ENCODE results near the gene DPP9.
A peak's percentile ranks its signal among the peaks of the same experiment; 100 is the strongest.
"Not testable (repeated sequence)": the region's sequence is repeated elsewhere in the genome, so short reads cannot be mapped to it uniquely, and the experiment has no call there.

Gene DPP9

DNA sequence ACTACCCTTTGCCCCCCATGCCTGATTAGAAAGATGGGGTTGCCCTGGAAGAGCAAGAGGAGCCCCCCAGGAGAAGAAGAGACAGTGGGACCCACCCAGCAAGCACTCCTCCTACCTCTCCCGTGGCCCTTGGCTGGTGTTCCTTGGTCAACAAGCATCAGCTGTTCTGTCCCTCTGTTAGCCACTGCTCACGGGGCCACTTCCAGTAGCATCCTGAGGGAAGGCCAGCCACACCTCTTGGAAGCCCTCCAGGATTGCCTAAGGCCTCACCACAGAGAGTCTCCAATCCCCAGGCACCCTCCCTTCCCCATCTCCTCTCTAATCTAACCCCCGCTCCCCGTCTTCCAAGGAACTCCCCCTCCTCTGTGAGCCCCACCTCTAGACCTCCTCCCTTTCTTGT is 15.1 kb upstream of the DPP9 start:
- no peak for DNase-seq

DNA sequence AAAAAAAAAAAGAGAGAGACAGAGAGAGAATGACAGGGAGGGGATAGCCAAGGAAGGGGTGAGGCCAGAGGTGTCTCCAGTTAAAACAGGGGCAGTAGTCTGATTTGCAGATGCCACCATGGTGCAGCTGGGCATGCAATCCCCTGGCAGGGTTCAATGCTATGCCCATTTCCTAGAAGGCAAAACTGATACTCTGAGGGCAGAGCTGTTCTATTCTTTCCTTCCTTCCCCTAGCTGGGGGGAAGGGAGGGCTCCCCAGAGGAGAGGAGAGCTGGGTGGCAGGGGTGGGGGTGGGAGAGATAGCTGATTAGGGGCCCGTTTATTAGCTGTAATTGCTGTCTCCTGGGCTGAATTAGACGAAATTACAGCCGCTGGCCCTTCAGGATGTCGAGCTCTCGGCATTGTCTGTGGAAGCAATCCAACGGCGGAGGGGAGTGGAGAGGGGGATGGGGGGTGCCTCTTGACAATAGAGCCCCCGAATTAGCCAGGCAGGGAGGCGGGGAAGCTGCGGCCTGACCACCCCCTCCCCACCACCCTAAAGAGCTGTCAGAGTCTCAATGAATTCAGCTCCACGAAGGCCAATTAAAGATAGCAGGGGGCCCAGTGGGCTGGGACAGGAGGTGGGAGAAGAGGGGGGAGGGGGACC is 14.4 kb upstream of the DPP9 start:
- DNase-seq: peak; percentile 47

DNA sequence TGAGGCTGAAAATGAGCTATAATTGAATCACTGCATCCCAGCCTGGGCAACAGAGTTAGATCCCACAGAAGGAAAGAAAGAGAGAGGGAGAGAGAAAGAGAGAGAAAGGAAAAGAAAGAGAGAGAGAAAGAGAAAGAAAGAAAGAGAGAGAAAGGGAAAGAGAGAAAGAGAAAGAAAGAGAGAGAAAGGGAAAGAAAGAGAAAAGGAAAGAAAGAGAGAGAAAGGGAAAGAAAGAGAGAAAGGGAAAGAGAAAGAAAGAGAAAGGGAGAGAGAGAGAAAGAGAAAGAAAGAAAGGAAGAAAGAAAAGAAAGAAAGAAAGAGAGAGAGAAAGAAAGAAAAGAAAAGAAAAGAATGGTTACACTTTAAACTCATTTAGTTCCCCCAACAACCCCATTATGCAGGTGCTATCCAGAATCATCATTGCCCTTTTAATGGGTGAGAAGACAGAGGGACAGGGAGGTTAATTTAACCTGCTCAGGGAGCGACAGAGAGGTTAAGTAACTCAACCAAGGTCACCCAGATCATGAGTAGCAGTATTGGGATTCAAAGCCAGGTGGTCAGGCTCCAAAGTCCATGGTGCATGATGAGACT is 10.2 kb upstream of the DPP9 start:
- DNase-seq: no peak

DNA sequence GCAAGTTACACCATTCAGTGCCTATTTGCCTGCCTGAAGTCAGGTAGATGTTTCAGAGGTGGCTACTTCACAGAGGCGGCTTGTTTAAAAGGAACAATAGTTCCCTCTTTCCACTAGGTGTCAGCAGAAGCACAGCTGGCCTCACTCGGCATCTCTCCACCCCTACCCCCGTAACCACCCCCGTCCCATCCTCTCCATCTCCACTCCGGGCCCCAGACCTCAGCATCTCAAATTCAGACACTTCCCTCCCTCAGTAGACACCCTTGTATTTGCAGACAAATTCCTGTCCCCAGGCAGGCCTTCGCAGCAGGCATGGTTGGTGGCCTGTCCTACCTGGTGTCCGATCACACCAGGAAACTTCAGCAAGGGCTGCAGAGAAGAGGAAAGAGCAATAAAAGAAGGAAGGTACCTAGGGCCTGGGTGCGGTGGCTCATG is 9.1 kb upstream of the DPP9 start:
- peak; percentile 54 for DNase-seq

DNA sequence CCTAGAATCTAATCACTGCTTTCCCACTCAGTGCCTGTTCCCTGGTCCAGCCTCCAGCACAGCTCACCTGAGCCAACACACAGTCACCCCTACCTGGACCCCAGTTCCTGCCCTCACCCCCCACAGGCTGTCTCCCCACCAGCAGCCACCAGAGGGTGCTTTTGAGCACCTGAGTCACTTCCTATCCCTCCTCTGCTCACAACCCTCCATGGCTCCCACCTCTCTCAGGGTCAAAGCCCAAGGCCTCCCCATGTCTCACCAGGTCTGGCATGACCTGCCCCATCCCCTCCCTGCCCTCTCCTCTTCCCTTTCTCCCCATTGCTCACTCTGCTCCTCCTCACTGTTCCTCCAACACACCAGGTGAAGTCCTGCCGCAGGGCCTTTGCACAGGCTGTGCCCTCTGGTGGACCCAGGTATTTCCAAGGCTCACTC is 7.1 kb upstream of the DPP9 start:
- DNase-seq: no peak

DNA sequence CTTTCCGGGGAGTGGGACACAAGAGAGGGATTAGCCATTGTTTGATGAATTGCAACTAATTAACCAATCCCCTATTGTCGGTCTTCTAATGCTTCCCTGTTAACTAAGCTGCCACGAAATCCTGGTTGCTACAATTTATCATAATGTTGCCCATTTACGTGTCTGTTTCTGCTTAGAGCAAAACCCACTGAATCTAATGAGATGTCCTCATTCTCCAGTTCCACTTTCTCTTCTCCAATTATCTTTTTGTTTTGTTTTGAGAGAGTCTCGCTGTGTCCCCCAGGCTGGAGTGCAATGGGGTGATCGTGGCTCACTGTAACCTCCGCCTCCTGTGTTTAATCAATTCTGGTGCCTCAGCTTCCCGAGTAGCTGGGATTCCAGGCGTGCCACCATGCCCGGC is 5.2 kb upstream of the DPP9 start:
- DNase-seq: no peak

DNA sequence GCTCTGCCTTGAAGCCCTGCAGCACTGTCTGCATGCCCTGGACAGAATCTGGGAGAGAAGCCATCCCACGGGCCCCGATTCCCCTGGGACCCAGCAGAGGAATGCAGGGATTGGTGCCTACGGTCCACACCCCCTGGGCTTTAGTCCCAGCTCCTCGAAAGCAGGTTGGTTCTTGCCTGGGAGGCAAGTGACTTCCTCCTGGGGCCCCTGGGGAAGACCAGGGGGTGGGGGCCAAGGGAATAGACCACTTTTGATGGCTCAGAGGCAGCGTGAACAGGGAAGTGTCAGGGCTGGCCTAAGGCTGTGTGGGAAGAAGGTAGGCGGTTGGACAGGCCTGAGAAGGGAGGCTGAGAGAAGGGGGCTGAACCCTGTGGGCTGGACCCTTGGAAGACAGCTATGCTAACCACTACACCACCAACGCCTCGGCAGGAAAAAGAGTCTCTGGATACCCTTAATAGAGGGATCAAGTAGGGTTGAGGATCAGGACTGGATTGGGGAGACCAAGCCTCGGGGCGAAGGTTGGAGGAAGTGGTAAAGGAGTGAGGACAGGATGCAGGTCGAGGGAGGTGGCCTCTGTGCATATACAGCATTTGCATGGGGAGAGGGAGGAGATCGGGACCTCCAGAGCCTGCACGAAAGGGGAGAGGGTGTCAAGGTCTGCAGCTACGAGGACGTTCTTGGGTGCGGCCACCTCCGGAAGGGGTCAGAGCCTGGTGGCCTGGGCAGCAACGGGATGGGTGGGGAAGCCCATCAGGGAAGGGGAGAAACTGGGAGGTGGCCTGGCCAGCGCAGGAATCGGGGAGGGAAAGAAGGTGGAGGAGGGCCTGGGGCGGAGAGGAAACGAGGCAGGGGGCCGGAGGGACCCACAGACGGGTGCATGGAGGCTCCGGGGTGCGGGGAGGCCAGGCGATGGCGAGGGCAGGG is 709 bp downstream of the DPP9 start:
- no peak for DNase-seq

DNA sequence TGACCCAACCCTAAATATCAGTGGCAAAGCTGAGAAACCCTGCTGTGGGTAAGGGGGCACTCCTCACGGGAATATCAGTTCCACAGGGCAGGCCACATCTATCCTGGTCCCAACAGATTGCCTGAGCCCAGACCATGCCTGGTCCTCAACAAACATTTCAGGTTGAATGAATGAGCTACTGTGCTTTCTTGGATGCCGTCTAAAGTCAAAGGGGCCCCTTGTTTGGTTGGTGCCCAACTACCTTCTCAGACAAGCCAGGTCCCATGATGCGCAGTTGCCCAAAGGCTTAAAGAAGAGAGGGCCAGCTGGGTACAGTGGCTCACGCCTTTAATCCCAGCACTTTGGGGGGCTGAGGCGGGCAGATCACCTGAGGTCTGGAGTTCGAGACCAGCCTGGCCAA is 2.4 kb downstream of the DPP9 start:
- no peak for DNase-seq

DNA sequence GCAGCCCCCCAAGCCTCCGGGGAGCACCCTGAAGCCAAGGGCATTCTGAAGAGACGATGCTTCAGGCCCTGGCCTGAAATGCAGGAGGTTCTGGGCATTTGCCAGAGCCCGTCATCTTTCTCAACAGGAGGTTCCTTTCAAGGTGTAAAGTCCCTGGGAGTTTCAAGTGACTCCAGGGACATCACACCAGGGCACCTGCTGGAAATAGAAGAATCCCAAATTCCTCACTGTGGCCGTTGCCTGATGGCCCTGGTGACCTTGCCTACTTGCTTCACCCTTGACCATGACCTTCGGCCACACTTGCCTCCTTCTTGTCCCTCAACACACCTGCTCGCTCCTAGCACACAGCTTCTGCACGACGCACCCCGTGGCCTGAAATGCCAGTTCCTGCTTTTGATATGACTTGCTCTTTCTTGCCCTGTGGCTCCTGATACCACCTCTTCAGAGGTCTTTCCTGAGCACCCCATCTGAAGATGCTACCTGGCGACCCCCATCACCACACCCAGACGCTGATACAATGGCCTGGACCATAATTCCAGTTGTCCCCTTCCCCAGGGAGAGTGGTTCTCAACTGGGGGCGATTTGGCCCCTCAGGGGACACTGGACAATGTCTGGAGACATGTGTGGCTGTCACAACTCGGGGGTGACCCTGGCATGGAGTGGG is 3.5 kb downstream of the DPP9 start:
- no peak for DNase-seq

DNA sequence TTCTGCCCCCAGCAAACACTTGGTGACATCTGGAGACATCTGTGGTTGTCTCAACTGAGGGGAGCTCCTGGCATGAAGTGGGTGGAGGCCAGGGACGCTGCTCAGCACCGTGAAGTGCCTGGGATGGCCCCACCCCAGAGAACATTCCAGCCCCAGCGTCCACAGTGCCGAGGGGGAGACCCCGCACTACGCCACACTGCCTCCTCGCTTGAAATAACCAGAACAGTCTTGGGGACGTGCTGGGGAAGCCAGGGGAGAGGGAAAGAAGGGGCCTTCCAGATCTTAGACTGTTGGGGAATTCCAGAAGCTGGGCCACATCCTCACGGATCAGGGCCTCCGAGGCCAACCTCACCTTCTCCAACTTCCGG is 4.2 kb downstream of the DPP9 start:
- DNase-seq: no peak

DNA sequence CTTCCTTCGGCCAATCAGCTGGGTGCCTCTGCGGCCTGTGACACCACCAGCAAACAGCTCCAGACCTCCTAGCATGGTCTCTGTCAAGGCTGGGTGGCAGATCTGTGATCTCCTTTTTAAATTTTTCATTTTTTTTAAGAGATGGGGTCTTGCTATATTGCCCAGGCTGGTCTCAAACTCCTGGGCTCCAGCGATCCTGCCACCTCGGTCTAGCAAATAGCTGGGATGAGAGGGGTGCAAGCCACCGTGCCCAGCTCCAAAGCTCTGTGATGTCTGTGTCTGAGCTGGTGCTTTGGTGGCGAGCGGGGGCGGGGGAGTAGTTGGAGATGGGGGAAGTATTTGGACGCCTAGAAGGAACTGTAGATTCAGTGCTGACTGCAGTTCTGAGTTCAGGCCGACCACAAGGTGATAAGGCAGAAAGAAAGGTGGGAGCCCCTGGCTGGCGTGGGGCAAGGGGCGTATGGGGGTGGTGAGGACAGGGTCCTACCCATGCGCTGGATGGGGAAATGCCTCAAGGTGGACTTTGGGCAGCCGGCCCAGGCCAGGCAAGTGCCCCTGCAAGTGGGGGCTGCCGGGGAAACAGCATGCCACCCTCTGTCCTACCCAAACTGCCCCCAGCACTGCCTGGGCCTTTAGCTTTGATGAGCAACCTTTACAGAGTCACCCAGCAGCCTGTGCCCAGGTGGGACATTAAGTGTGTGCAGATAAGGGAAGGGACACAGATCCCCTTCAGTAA is 5.5 kb downstream of the DPP9 start:
- no peak for DNase-seq

DNA sequence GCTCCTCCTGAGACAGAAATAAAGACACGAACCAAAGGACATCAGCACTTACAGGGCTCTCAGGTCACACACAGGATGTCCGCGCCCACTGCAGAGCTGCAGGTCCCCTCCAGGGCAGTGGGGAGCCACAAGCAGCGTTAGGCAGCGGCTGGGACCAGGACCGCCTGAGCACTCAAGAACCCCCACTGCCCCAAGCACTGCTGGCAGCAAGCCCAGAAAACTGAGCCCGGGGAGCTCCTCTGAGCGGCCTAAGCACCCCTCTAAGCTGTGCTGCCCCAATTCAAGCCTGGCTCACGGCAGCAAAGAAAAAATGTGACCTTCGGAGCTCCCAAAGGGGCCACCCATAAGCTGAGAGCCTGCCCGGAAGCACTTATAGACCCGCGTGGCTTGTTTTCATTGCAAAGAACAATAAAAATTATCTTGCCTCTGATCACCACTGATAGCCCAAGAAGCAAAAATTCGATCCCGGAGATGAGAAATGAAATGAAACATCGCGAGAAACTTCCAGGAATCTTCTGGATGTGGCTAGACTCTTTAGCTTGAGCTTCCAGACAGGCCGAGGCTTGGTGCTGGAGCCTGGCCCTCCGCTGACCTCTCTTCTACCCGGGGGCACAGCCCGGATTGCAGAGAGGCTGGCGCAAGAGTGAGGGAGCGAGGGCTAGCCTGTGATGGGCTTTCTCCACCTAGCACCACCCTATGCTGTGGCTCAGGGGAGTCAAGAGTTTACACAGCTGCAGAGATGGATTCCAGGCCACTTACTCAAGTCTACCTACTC is 6.3 kb downstream of the DPP9 start:
- no peak for DNase-seq

DNA sequence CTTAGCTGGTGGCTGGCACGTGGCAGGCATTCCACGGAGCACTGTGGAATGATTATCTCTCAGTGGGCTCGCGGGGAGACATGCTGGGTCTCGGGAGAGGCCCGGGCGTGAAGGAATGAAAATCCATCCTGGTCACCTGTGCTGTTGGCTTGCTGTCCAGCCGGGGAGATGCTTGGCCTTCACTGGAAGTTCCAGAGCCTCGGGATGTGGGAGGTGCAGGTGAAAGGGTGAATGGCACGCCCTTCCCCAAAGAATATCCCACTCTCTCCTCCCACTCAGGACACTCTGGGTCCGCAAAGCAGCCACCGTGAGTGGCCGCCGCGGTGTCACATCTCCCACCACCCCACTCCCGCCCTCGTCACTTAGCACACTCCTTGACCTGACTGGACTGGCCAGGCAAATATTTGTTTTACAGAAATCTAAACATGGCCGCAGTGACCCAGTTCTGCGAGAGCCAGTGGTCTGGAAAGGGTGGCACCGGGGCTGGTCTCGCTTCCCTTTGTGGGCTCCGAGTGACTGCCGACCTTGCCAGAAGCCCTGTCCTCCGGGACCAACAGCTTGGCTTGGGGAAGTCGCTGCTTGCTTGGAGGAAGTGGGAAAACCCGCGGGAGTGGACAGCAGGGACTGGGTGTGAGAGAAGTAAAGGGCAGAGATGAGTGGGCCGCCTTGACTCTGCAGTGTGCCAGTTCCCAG is 8.0 kb downstream of the DPP9 start:
- no peak for DNase-seq

DNA sequence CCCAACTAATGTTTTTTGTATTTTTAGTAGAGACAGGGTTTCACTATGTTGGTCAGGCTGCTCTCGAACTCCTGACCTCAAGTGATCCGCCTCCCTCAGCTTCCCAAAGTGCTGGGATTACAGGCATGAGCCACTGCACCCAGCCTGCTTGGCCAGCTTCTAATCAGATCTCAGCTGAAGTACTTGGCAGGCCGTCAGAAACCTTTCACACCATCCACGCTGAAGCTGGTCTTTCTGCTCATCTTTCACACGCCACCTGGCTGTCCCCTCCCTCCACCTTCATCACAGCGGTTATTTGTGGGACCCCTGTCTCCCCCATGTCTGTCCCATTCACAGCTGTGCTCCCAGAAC is 8.5 kb downstream of the DPP9 start:
- not testable (repeated sequence) for DNase-seq

DNA sequence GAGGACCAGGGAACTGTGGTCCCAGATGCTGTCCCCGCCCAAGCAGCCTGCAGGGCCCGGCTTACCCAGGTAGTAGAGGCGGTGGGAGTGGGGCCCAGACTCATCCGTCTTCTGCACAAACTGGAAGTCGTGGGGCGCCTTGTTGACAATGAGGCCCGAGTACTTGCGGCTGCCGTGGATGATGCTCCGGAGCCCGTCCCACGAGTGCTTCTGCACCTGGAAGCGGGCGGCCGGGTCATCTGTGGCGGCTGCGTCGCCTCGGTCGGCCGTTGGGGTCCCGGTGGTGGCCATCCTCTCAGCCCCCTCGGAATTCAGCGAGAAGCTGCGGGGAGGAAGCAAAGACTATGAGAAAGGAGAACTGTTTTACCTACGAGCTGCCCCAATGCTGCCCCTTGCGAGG is 9.6 kb downstream of the DPP9 start:
- no peak for DNase-seq

DNA sequence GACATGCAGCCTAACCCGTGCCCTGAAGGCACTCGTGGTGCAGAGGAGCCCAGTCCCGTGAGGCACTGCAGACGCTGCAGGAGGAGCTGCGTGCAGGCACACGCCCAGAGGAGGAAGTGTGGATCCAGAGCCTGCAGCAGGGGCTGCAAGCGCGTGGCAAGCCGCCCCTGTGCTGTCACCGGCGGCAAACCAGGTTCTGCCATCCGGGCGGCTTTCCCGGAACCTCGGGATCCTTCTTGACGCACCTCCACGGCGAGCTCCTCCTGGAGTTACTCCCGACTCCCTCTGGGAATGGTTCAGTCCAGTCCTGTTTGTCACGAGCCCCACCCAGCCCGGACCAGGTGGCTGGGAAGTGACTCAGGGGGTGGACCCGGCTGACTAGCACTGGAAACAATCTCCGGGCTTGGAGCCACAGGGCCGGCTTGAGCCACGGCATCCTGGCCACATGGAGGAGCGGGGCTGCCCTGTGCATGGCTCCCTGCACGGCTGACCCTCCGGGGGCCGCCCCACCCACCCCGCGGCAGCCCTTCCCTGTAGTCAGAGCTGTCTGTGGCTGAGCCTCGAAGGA is 10.2 kb downstream of the DPP9 start:
- DNase-seq: no peak

DNA sequence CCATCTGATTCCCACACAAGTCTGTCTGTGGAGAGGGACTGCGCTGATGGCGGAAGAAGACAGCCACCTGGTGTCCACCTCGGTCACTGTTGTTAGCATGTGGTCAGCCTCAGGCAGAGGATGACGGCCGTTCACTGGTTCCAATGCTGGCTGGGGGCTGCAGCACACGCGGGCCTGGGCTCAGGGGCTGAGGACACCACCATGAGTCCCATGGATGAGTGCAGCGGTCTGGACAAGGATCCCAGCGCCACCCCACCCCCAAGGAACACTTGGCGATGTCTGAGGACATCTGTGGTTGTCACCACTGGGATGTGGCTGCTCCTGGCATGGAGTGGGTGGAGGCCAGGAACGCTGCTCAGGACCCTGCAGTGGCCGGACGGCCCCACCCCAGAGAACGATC is 10.9 kb downstream of the DPP9 start:
- DNase-seq: no peak

DNA sequence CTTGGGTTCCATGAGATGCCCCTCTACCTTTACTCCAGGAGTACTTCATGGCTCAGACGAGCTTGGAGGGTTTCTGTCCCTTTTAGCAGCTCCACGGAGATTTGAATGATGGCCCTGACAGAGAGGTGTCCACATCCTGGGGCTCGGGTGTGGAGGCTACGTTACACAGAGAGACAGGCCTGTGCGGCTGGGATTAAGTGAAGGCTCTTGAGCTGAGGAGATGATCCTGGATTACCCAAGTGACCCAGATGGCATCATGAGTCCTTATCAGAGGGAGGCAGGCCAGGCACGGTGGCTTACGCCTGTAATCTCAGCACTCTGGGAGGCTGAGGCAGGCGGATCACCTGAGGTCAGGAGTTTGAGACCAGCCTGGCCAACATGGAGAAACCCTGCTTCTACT is 12.4 kb downstream of the DPP9 start:
- no peak for DNase-seq

DNA sequence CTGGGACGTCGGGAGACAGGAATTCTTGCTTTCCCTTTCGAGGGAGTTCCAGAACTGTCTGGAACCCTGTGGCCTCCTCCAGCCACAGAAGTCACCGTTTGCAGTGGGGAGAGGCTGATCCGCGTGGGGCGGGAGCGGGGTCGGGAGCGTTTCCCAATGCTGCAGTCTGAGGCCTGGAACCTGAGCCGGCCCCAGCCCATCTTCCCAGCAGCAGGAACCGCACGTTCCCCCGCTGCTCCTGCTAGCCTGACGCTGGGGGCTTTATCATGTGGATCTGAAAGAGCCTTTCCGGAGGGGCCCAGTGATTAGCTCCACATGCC is 13.4 kb downstream of the DPP9 start:
- no peak for DNase-seq

DNA sequence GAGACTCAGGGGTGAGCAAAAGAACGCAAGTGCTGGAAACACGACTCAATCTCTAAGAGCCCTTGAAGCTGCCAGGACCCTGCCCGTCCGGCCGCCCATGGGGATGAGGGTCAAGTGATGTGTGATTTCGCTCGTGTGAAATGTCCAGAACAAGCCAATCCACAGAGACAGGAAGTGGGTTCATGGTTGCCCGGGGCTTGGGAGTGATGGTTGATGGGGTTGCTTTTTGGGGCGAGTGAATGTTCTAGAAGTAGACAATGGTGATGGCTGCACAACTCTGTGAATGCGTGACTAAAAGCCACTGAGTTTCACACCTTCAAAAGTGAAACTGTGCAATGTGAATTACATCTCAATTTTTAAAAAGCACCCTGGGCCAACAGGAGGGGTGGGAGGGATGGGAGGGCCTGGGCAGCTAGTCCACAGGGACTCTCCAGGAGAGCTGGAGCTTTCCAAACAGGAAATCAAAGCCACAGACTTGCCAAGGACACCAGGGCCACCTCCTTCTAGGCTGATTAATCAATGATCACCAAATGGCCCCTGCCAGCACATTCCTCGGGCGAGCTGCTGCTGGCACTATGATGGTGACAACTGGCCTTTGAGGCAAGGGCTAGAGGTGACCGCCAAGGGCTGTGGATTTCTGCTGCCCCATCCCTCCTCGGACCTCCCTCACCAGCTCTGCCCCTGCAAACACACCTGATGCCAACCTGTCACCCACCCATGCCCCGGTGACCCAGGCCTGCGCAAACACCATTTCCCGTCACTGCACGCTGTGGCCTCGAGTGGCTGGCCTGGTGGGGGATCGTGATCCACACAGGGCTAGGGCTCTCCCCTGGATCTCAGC is 14.0 kb downstream of the DPP9 start:
- DNase-seq: no peak
